Measurements from ENCODE around the gene CCNI2.

The CCNI2 gene

DNA sequence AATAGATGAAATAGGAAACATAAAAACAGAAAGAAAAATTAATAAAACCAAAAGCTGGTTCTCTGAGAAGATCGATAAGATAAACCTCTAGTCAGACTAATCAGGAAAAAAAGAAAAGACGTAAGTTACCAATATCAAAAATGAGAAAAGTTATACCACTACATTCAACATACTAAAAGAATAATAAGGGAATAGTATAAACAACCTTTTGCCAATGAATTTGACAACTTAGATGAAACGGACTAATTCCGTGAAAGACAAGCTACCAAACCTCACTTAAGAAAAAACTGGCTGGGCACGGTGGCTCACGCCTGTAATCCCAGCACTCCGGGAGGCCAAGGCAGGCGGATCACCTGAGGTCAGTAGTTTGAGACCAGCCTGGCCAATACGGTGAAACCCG lies 17.3 kb upstream of the CCNI2 start:
- TF ChIP-seq, protein P1, sequence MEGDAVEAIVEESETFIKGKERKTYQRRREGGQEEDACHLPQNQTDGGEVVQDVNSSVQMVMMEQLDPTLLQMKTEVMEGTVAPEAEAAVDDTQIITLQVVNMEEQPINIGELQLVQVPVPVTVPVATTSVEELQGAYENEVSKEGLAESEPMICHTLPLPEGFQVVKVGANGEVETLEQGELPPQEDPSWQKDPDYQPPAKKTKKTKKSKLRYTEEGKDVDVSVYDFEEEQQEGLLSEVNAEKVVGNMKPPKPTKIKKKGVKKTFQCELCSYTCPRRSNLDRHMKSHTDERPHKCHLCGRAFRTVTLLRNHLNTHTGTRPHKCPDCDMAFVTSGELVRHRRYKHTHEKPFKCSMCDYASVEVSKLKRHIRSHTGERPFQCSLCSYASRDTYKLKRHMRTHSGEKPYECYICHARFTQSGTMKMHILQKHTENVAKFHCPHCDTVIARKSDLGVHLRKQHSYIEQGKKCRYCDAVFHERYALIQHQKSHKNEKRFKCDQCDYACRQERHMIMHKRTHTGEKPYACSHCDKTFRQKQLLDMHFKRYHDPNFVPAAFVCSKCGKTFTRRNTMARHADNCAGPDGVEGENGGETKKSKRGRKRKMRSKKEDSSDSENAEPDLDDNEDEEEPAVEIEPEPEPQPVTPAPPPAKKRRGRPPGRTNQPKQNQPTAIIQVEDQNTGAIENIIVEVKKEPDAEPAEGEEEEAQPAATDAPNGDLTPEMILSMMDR (conservative IDR thresholded peaks at IDR 0.05; ENCODE audit: low read length): no peak
- no peak for DNase-seq (ENCODE audit: low read depth)

GRCh38 chr5:132733499-132734148 lies 13.6 kb upstream of the CCNI2 start:
- no peak for DNase-seq (ENCODE audit: low read depth)
- TF ChIP-seq, protein P1 (conservative IDR thresholded peaks at IDR 0.05; ENCODE audit: low read length): no peak
- no peak overlapping the region for H3K4me3 ChIP-seq (ENCODE audit: low read length)

More for the DNA sequence above, 17.3 kb upstream of the CCNI2 start:
- no peak overlapping the region for H3K4me3 ChIP-seq (ENCODE audit: low read length)

DNA sequence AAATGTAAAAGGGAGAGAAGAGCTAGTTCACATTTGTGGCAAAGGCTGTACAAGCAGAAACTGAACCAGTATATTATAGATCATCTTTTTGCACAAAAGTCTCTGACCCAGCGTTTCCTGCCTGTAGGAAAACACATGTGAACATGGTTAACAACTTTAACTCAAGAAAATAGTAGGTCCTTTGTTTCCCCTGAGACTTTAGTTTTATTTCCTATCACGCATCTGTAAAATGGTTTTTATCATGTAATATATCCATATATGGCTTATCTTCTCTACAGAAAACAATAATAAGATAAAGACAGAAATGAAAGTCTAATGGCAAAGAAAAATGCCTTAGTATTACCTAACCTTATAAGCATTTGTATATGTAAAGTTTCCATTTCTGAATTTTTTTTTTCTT lies 12.5 kb upstream of the CCNI2 start:
- TF ChIP-seq, protein P1 (conservative IDR thresholded peaks at IDR 0.05; ENCODE audit: low read length): no peak
- no peak for DNase-seq (ENCODE audit: low read depth)
- no peak overlapping the region for H3K4me3 ChIP-seq (ENCODE audit: low read length)

DNA sequence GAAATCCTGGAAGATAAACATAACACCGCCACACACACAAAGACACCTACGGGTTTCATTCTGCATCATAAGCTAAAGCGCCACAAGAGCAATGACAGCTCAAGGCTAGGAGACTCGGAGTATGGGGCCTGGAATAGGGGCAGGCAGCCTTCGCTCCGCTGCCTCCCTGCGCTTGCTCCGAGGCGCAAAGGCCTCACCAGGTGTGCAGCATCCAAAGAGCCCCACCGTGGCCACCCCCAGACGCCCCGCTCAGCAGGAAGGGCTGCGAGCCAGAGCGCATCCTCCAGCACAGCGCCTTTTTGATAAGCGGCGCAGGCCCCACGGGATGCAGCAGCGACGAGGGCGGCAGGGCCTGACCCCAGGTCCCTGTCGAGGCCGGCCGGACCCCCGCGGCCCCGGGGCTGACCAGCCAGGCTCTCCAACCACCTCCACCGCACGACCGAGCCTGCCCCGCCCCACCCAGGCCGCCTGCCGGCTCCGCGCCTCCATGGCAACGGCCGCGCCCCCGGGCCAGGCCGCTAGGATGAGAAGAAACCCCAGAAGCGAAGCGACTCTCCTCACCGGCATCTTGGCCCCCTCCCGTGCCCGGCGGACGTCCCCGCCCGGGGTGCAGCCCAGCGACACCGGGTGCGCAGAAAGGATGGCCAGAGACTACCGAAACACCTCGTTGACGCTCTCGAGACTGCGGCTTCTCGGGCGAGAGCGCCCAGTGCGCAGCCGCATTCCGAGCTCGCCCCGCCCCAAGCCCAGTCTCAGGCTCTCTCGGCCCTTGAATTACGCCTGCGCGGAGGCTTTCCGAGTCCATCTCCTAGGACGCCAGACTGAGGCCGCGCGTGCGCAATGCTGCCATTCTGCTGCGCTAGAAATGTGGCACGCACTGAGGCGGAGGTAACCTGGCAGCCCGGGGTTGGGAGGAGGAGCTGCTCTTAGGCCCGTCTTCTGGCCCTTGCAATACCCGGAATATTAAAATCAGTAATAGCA lies 10.1 kb upstream of the CCNI2 start, which contains the start of gene KIF3A:
KIF3A (minus strand) TSS at position 694 of the 981 bp plus-strand sequence; CDS start at position 567, 127 bp downstream.
- peak; percentile 92 for DNase-seq (ENCODE audit: low read depth)
- peak within 1 kb of the TSS; percentile 84 for H3K4me3 ChIP-seq (ENCODE audit: low read length)
- TF ChIP-seq, protein P1 (conservative IDR thresholded peaks at IDR 0.05; ENCODE audit: low read length): no peak

DNA sequence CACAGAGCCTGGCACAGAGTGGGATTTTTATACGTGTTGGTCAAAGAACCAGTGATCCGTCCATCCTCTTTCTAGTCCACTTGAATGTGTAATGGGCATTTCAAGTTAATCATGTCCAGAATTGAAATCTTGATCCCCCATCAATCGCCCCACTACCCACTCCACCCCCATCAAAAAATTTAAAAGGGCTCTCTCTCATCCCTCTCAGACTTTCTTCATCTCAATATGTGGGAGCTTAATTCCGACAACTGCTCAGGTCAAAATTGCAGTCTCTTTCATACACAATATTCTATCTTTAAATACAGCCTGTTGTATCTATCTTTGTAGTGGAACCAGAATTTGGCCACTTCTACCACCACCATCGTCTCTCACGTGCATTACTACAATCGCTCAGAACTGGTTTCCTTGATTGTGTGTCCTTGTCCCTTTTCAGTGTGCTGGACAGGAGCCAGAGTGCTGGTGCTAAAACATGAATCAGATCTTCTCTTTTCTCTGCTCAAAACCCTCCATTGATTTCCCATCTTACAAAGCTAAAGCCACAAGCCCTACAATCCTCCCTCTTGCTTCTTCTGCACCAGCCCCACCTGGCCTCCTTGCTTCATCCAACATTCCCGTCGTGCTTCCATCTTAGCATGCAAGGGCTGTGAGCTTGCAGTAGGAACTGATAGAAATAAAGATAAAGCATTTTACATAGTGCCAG lies 9.1 kb upstream of the CCNI2 start:
- H3K4me3 ChIP-seq (ENCODE audit: low read length): peak overlapping the region; percentile 84
- no peak for DNase-seq (ENCODE audit: low read depth)
- TF ChIP-seq, protein P1 (conservative IDR thresholded peaks at IDR 0.05; ENCODE audit: low read length): no peak

GRCh38 chr5:132739232-132739631 lies 8.0 kb upstream of the CCNI2 start:
- no peak overlapping the region for H3K4me3 ChIP-seq (ENCODE audit: low read length)
- TF ChIP-seq, protein P1 (conservative IDR thresholded peaks at IDR 0.05; ENCODE audit: low read length): no peak
- no peak for DNase-seq (ENCODE audit: low read depth)

All from AG10803 (cell line).